Neuron (in vitro differentiated cells): ENCODE measurements around the gene ADGRV1.
"Not testable (repeated sequence)": the region's sequence is repeated elsewhere in the genome, so short reads cannot be mapped to it uniquely, and the experiment has no call there.

Source experiments
- H2AFZ ChIP-seq: one replicate; pipeline ENCODE4 v1.6.1; 2013; ENCODE audit warnings: low read depth, mild to moderate bottlenecking, inconsistent platforms, low read length, moderate library complexity
- H3K27me3 ChIP-seq: one replicate; pipeline ENCODE4 v1.6.1; 2013; ENCODE audit warnings: low read length; ENCODE audit not compliant: insufficient read depth
- H3K36me3 ChIP-seq: one replicate; pipeline ENCODE4 v1.6.1; 2013; ENCODE audit warnings: low read length; ENCODE audit not compliant: insufficient read depth
- H3K4me1 ChIP-seq: one replicate; pipeline ENCODE4 v1.6.1; 2013; ENCODE audit warnings: low read length; ENCODE audit not compliant: insufficient read depth
- H3K4me3 ChIP-seq: 2 replicates; pipeline ENCODE4 v1.5.1; 2013; ENCODE audit warnings: mild to moderate bottlenecking, low read length, moderate library complexity
- H3K9me3 ChIP-seq: one replicate; pipeline ENCODE4 v1.6.1; 2013; ENCODE audit warnings: low read length

ADGRV1 gene

GRCh38 chr5:90585337-90585986, 26.9 kb downstream of the ADGRV1 start:
- no peak overlapping the region for H2AFZ ChIP-seq
- no peak overlapping the region for H3K4me3 ChIP-seq
- no peaks in the 10 kb centered on the region for H3K36me3 ChIP-seq
- peaks cover 2% of the 10 kb centered on the region for H3K9me3 ChIP-seq
- H3K4me1 ChIP-seq, result no peaks in the 10 kb centered on the region
- no peaks in the 10 kb centered on the region for H3K27me3 ChIP-seq

- Histone ChIP-seq H3K27me3 (no peaks in the 10 kb centered on the region), H3K36me3 (no peaks in the 10 kb centered on the region), H3K4me3 (no peak overlapping the region), H2AFZ (no peak overlapping the region), H3K9me3 (peaks cover 2% of the 10 kb centered on the region), H3K4me1 (no peaks in the 10 kb centered on the region)
Observed at GRCh38 chr5:90586469-90586868, 27.9 kb downstream of the ADGRV1 start.

DNA sequence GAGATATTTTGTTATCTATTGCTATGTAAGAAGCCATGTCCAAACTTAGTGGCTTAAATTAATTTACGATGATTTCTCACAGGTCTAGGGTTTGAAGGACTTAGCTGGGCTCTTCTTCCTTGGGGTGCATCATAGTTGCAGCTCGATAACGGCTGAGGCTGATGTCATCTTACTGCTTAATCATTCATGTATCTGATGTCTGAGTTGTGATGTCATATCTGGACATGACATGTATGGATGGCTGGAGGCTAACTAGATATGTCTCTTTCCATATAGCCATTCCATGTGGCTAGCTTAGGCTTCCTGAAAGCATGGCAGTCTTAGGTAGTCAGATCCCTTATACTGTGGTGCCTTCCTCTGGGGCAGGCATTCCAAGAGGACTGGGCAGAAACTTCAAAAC, 31.6 kb downstream of the ADGRV1 start:
- Histone ChIP-seq H3K36me3 (peaks cover 4% of the 10 kb centered on the region), H3K4me3 (no peak overlapping the region), H2AFZ (no peak overlapping the region), H3K27me3 (no peaks in the 10 kb centered on the region), H3K4me1 (peaks cover 3% of the 10 kb centered on the region), H3K9me3 (peaks cover 2% of the 10 kb centered on the region)

DNA sequence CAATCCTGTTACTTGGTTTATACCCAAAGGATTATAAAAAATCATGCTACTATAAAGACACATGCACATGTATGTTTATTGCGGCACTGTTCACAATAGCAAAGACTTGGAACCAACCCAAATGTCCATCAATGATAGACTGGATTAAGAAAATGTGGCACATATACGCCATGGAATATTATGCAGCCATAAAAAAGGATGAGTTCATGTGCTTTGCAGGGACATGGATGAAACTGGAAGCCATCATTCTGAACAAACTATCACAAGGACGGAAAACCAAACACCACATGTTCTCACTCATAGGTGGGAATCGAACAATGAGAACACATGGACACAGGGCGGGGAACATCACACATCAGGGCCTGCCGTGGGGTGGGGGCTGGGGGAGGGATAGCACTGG, 34.5 kb downstream of the ADGRV1 start:
- H3K9me3 ChIP-seq, H3K4me3 ChIP-seq, H3K27me3 ChIP-seq, H3K4me1 ChIP-seq, H3K36me3 ChIP-seq, H2AFZ ChIP-seq: not testable (repeated sequence)

- H3K27me3 ChIP-seq, H3K4me3 ChIP-seq, H3K36me3 ChIP-seq, H3K4me1 ChIP-seq, H2AFZ ChIP-seq, H3K9me3 ChIP-seq: not testable (repeated sequence)
Observed at GRCh38 chr5:90595766-90596165, 37.2 kb downstream of the ADGRV1 start.

GRCh38 chr5:90598293-90598692, 39.7 kb downstream of the ADGRV1 start:
- Histone ChIP-seq H3K4me1 (peaks cover 3% of the 10 kb centered on the region), H3K9me3 (peaks cover 4% of the 10 kb centered on the region), H3K4me3 (no peak overlapping the region), H3K36me3 (no peaks in the 10 kb centered on the region), H2AFZ (no peak overlapping the region), H3K27me3 (no peaks in the 10 kb centered on the region)

DNA sequence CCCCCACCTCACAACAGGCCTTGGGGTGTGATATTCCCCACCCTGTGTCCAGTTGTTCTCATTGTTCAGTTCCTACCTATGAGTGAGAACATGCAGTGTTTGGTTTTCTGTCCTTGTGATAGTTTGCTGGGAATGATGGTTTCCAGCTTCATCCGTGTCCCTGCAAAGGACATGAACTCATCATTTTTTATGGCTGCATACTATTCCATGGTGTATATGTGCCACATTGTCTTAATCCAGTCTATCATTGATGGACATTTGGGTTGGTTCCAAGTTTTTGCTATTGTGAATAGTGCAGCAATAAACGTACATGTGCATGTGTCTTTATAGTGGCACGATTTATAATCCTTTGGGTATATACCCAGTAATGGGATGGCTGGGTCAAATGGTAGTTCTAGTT, 41.7 kb downstream of the ADGRV1 start:
- not testable (repeated sequence) for H3K36me3 ChIP-seq, H3K27me3 ChIP-seq, H3K4me1 ChIP-seq, H3K9me3 ChIP-seq, H2AFZ ChIP-seq, H3K4me3 ChIP-seq

DNA sequence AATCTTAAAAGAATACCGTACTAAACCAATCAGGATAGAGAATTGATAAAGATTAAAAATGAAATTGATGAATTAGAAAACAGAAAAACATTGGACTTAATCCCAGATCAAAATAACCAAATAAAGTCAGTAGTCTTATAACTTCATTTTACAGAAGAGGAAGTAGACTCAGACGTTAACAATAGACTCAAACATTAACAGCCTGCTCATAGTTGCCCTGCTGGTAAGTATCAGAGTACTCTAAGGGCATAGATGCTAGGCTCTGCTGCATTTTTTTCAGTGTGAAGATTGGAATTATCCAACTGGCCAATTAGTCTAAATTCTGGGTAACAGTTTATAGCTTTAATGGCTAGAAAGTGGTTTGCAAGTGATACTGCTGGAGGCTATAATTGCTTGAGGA, 42.9 kb downstream of the ADGRV1 start:
- H3K4me1 ChIP-seq, result no peaks in the 10 kb centered on the region
- H3K27me3 ChIP-seq, result no peaks in the 10 kb centered on the region
- no peak overlapping the region for H3K4me3 ChIP-seq
- no peak overlapping the region for H2AFZ ChIP-seq
- H3K36me3 ChIP-seq, result no peaks in the 10 kb centered on the region
- peaks cover 4% of the 10 kb centered on the region for H3K9me3 ChIP-seq

- Histone ChIP-seq H3K27me3 (no peaks in the 10 kb centered on the region), H3K36me3 (peaks cover 4% of the 10 kb centered on the region)
Observed at GRCh38 chr5:90602681-90603080, 44.1 kb downstream of the ADGRV1 start.

GRCh38 chr5:90606539-90606938, 47.9 kb downstream of the ADGRV1 start:
- Histone ChIP-seq H2AFZ (no peak overlapping the region), H3K4me1 (peaks cover 3% of the 10 kb centered on the region), H3K27me3 (no peaks in the 10 kb centered on the region), H3K36me3 (peaks cover 4% of the 10 kb centered on the region), H3K4me3 (no peak overlapping the region), H3K9me3 (peaks cover 4% of the 10 kb centered on the region)

More at GRCh38 chr5:90602681-90603080, 44.1 kb downstream of the ADGRV1 start:
- no peak overlapping the region for H2AFZ ChIP-seq
- H3K9me3 ChIP-seq, result peaks cover 4% of the 10 kb centered on the region
- no peaks in the 10 kb centered on the region for H3K4me1 ChIP-seq
- no peak overlapping the region for H3K4me3 ChIP-seq

DNA sequence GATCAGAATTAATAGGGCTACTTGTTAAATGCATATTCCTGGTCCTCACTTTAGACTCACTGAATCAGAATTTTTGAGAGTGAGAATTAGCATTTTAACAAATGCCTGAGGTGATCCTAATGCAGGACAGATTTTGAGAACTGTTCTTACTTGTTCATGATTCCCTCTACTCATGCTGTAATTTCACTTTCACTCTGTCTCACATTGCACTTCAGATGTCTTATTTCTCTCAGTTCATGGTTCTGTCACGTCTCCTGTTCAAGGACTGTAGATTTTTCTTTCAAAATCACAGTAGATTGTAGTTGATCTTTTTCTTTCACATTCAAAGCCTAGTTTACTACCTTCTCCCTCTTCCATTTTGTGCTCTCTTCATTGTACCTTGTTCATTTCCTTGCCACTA, 54.3 kb downstream of the ADGRV1 start:
- Histone ChIP-seq H3K4me3 (no peak overlapping the region), H3K36me3 (peaks cover 5% of the 10 kb centered on the region), H3K9me3 (no peaks in the 10 kb centered on the region), H2AFZ (no peak overlapping the region), H3K27me3 (no peaks in the 10 kb centered on the region), H3K4me1 (peaks cover 28% of the 10 kb centered on the region)

DNA sequence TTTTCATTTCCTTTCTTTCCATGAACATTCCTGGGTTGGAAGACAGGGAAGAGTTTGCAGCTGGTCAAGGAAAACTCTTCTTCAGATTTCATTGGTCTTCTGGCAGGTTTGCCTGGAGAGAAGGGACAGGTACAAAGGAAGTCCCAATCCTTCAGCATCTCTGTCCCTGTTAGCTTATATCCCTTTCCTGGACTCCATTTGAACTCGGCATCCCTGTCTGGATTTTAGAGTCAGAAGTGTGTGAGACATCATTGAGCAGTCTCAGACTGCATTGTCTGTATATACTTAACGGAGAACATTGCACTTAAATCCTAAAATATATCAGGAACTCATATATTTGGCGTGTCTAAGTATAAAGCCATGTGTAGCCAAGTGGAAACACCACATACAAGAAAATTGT, 54.9 kb downstream of the ADGRV1 start:
- Histone ChIP-seq H2AFZ (no peak overlapping the region), H3K27me3 (no peaks in the 10 kb centered on the region), H3K4me3 (no peak overlapping the region), H3K36me3 (peaks cover 5% of the 10 kb centered on the region), H3K9me3 (no peaks in the 10 kb centered on the region), H3K4me1 (peaks cover 34% of the 10 kb centered on the region)

DNA sequence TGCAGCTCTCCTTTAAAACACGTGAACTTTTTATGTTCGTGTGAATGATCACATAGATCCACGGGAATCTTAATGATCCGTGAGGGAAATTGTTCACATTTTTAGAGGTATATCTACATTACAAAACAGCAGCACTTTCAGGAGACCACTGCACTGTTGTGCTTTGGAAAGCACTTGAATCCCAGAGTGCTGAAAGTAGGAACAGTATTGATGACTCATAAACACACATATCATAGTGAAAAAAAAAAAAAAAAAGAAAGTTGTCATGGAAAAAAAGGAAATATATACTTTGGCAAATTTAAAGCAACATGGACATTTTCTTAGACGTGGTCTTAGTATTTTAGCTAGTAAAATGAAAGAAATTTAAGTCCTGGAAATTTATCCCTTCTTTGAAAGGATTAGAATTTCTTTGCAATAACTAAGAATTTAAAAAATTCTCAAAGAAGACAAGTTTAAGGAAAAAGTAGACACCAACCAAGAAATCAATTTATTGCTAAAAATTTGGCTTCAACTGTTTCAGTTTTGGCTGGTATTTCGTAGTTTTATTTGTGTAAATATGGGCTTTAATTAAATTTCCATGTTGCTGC, 55.4 kb downstream of the ADGRV1 start:
- no peaks in the 10 kb centered on the region for H3K9me3 ChIP-seq
- peaks cover 34% of the 10 kb centered on the region for H3K4me1 ChIP-seq
- H3K27me3 ChIP-seq, result no peaks in the 10 kb centered on the region
- H3K4me3 ChIP-seq, result no peak overlapping the region
- H3K36me3 ChIP-seq, result peaks cover 5% of the 10 kb centered on the region
- H2AFZ ChIP-seq, result no peak overlapping the region

- H3K4me3 ChIP-seq, result no peak overlapping the region
- no peak overlapping the region for H2AFZ ChIP-seq
- H3K36me3 ChIP-seq, result peaks cover 8% of the 10 kb centered on the region
- no peaks in the 10 kb centered on the region for H3K27me3 ChIP-seq
- peaks cover 34% of the 10 kb centered on the region for H3K4me1 ChIP-seq
- no peaks in the 10 kb centered on the region for H3K9me3 ChIP-seq
Observed at GRCh38 chr5:90615355-90615754, 56.8 kb downstream of the ADGRV1 start.
